ENCODE results near the gene HIRA. TPM values are rescaled to one million over a fixed set of nuclear protein-coding genes. Genes with fewer than 3 reads are reported as not detected.

Gene HIRA
- total RNA-seq, 3 donors from 2014 or later = 13.5 to 22.9 (median 18.4) TPM

GRCh38 chr22:19352766-19353165 lies 78.8 kb downstream of the HIRA start:
- H3K9me3 ChIP-seq = no peaks in the 10 kb centered on the region
- H3K4me3 ChIP-seq = no peak overlapping the region
- no peak for TF ChIP-seq POLR2AphosphoS5 (IDR thresholded peaks at IDR 0.05)
- no peak for TF ChIP-seq CTCF (IDR thresholded peaks at IDR 0.05)
- no peak for TF ChIP-seq POLR2A (IDR thresholded peaks at IDR 0.05)
- peaks cover 5% of the 10 kb centered on the region for H3K36me3 ChIP-seq
- no peaks in the 10 kb centered on the region for H3K4me1 ChIP-seq
- no peak overlapping the region for H3K27ac ChIP-seq
- intact Hi-C loops (cut with DNase I; ENCODE audit: low total_unique reads) = no loop called here
- no peak for DNase-seq (ENCODE audit: low spot score in 2 of 2)
- H3K27me3 ChIP-seq = no peaks in the 10 kb centered on the region

GRCh38 chr22:19352217-19352616 lies 79.3 kb downstream of the HIRA start:
- no peak for DNase-seq (ENCODE audit: low spot score in 2 of 2)
- H3K27me3 ChIP-seq = no peaks in the 10 kb centered on the region
- peaks cover 5% of the 10 kb centered on the region for H3K36me3 ChIP-seq
- H3K27ac ChIP-seq = no peak overlapping the region
- no peaks in the 10 kb centered on the region for H3K4me1 ChIP-seq
- no peak for TF ChIP-seq POLR2AphosphoS5 (IDR thresholded peaks at IDR 0.05)
- TF ChIP-seq CTCF (IDR thresholded peaks at IDR 0.05) = no peak
- TF ChIP-seq POLR2A (IDR thresholded peaks at IDR 0.05) = no peak
- H3K9me3 ChIP-seq = no peaks in the 10 kb centered on the region
- no peak overlapping the region for H3K4me3 ChIP-seq
- intact Hi-C loops (cut with DNase I; ENCODE audit: low total_unique reads) = no loop called here

- DNase-seq (ENCODE audit: low spot score in 2 of 2) = no peak
- TF ChIP-seq POLR2A (IDR thresholded peaks at IDR 0.05) = no peak
- no peak for TF ChIP-seq POLR2AphosphoS5 (IDR thresholded peaks at IDR 0.05)
- no peak for TF ChIP-seq CTCF (IDR thresholded peaks at IDR 0.05)
Measured at GRCh38 chr22:19351604-19352003, 79.9 kb downstream of the HIRA start.

GRCh38 chr22:19350947-19351346 lies 80.6 kb downstream of the HIRA start:
- Histone ChIP-seq H3K4me3 (no peak overlapping the region), H3K4me1 (no peaks in the 10 kb centered on the region), H3K36me3 (peaks cover 5% of the 10 kb centered on the region), H3K27ac (no peak overlapping the region), H3K9me3 (no peaks in the 10 kb centered on the region), H3K27me3 (no peaks in the 10 kb centered on the region)
- intact Hi-C loops (cut with DNase I; ENCODE audit: low total_unique reads) = no loop called here
- no peak for DNase-seq (ENCODE audit: low spot score in 2 of 2)
- TF ChIP-seq CTCF (IDR thresholded peaks at IDR 0.05) = no peak
- TF ChIP-seq POLR2AphosphoS5 (IDR thresholded peaks at IDR 0.05) = no peak
- no peak for TF ChIP-seq POLR2A (IDR thresholded peaks at IDR 0.05)

More at GRCh38 chr22:19351604-19352003, 79.9 kb downstream of the HIRA start:
- H3K36me3 ChIP-seq = peaks cover 5% of the 10 kb centered on the region
- H3K27me3 ChIP-seq = no peaks in the 10 kb centered on the region
- intact Hi-C loops (cut with DNase I; ENCODE audit: low total_unique reads) = no loop called here
- no peak overlapping the region for H3K27ac ChIP-seq
- no peaks in the 10 kb centered on the region for H3K4me1 ChIP-seq
- no peaks in the 10 kb centered on the region for H3K9me3 ChIP-seq
- H3K4me3 ChIP-seq = no peak overlapping the region

GRCh38 chr22:19350476-19350859 lies 81.1 kb downstream of the HIRA start:
- Histone ChIP-seq H3K27me3 (no peaks in the 10 kb centered on the region), H3K27ac (no peak overlapping the region), H3K4me1 (no peaks in the 10 kb centered on the region), H3K36me3 (peaks cover 5% of the 10 kb centered on the region), H3K4me3 (no peak overlapping the region), H3K9me3 (no peaks in the 10 kb centered on the region)
- no peak for DNase-seq (ENCODE audit: low spot score in 2 of 2)
- intact Hi-C loops (cut with DNase I; ENCODE audit: low total_unique reads) = no loop called here
- TF ChIP-seq CTCF (IDR thresholded peaks at IDR 0.05) (no peak), POLR2A (IDR thresholded peaks at IDR 0.05) (no peak), POLR2AphosphoS5 (IDR thresholded peaks at IDR 0.05) (no peak)
